HUES48 (cell line): ENCODE measurements around the gene HAPLN2.

Experiments
- H3K27ac ChIP-seq: one replicate; pipeline ENCODE4 v1.7.0; 2013; ENCODE audit warnings: low read depth, low read length, inconsistent platforms
- H3K27me3 ChIP-seq: 2 replicates; pipeline ENCODE4 v1.6.1; 2013; ENCODE audit warnings: mild to moderate bottlenecking, low read length; ENCODE audit not compliant: control insufficient read depth, insufficient read depth
- H3K36me3 ChIP-seq: 2 replicates; pipeline ENCODE4 v1.6.1; 2013; ENCODE audit warnings: low read length; ENCODE audit not compliant: control insufficient read depth, insufficient read depth
- H3K4me1 ChIP-seq: 2 replicates; pipeline ENCODE4 v1.6.1; 2013; ENCODE audit warnings: mild to moderate bottlenecking, low read length; ENCODE audit not compliant: control insufficient read depth, insufficient read depth
- H3K4me3 ChIP-seq: 2 replicates; pipeline ENCODE4 v1.5.1; 2013; ENCODE audit warnings: mild to moderate bottlenecking, low read depth, low read length
- H3K9ac ChIP-seq: 2 replicates; pipeline ENCODE4 v1.6.1; 2013; ENCODE audit warnings: mild to moderate bottlenecking, low read depth, low read length, moderate library complexity
- H3K9me3 ChIP-seq: 2 replicates; pipeline ENCODE4 v1.6.1; 2013; ENCODE audit warnings: low read length; ENCODE audit not compliant: control insufficient read depth, insufficient read depth

HAPLN2 gene

GRCh38 chr1:156592910-156593660, 26.1 kb upstream of the HAPLN2 start:
- H3K27ac ChIP-seq = no peak overlapping the region
- H3K27me3 ChIP-seq = no peaks in the 10 kb centered on the region
- no peaks in the 10 kb centered on the region for H3K9me3 ChIP-seq
- H3K9ac ChIP-seq = no peak overlapping the region
- H3K4me1 ChIP-seq = peaks cover 7% of the 10 kb centered on the region; the same call in 1 of the 2 replicates
- H3K4me3 ChIP-seq = peak overlapping the region; percentile 94
- H3K36me3 ChIP-seq = peaks cover 57% of the 10 kb centered on the region

GRCh38 chr1:156593661-156593989, 25.6 kb upstream of the HAPLN2 start:
- no peak overlapping the region for H3K9ac ChIP-seq
- no peak overlapping the region for H3K4me3 ChIP-seq
- no peaks in the 10 kb centered on the region for H3K9me3 ChIP-seq
- no peak overlapping the region for H3K27ac ChIP-seq
- H3K36me3 ChIP-seq = peaks cover 62% of the 10 kb centered on the region
- no peaks in the 10 kb centered on the region for H3K27me3 ChIP-seq
- H3K4me1 ChIP-seq = peaks cover 7% of the 10 kb centered on the region; the same call in 1 of the 2 replicates

GRCh38 chr1:156594190-156594589, 25.0 kb upstream of the HAPLN2 start:
- peaks cover 68% of the 10 kb centered on the region for H3K36me3 ChIP-seq
- H3K27me3 ChIP-seq = no peaks in the 10 kb centered on the region
- H3K9ac ChIP-seq = no peak overlapping the region

GRCh38 chr1:156595016-156595415, 24.2 kb upstream of the HAPLN2 start:
- Histone ChIP-seq H3K27ac (no peak overlapping the region), H3K9ac (no peak overlapping the region), H3K27me3 (no peaks in the 10 kb centered on the region), H3K4me3 (no peak overlapping the region), H3K36me3 (peaks cover 74% of the 10 kb centered on the region), H3K9me3 (no peaks in the 10 kb centered on the region), H3K4me1 (peaks cover 7% of the 10 kb centered on the region; the same call in 1 of the 2 replicates)

More at GRCh38 chr1:156594190-156594589, 25.0 kb upstream of the HAPLN2 start:
- Histone ChIP-seq H3K4me3 (no peak overlapping the region), H3K27ac (no peak overlapping the region), H3K4me1 (peaks cover 7% of the 10 kb centered on the region; the same call in 1 of the 2 replicates), H3K9me3 (no peaks in the 10 kb centered on the region)

GRCh38 chr1:156596426-156596825, 22.8 kb upstream of the HAPLN2 start:
- H3K36me3 ChIP-seq = peaks cover 74% of the 10 kb centered on the region
- H3K4me1 ChIP-seq = peaks cover 4% of the 10 kb centered on the region; the same call in 1 of the 2 replicates

GRCh38 chr1:156598125-156598524, 21.1 kb upstream of the HAPLN2 start:
- Histone ChIP-seq H3K9ac (no peak overlapping the region), H3K9me3 (no peaks in the 10 kb centered on the region), H3K4me3 (no peak overlapping the region), H3K4me1 (peaks cover 4% of the 10 kb centered on the region; the same call in 1 of the 2 replicates), H3K36me3 (peaks cover 67% of the 10 kb centered on the region), H3K27me3 (no peaks in the 10 kb centered on the region), H3K27ac (no peak overlapping the region)

More at GRCh38 chr1:156596426-156596825, 22.8 kb upstream of the HAPLN2 start:
- no peak overlapping the region for H3K4me3 ChIP-seq
- no peaks in the 10 kb centered on the region for H3K27me3 ChIP-seq
- H3K9me3 ChIP-seq = no peaks in the 10 kb centered on the region
- H3K9ac ChIP-seq = no peak overlapping the region
- no peak overlapping the region for H3K27ac ChIP-seq

GRCh38 chr1:156598731-156599432, 20.3 kb upstream of the HAPLN2 start:
- peaks cover 60% of the 10 kb centered on the region for H3K36me3 ChIP-seq
- H3K9me3 ChIP-seq = no peaks in the 10 kb centered on the region
- H3K9ac ChIP-seq = no peak overlapping the region
- peaks cover 4% of the 10 kb centered on the region; the same call in 1 of the 2 replicates for H3K4me1 ChIP-seq
- H3K27me3 ChIP-seq = no peaks in the 10 kb centered on the region
- H3K27ac ChIP-seq = no peak overlapping the region
- no peak overlapping the region for H3K4me3 ChIP-seq

GRCh38 chr1:156599811-156600210, 19.4 kb upstream of the HAPLN2 start:
- H3K4me3 ChIP-seq = no peak overlapping the region
- H3K27me3 ChIP-seq = no peaks in the 10 kb centered on the region
- H3K36me3 ChIP-seq = peaks cover 50% of the 10 kb centered on the region
- no peak overlapping the region for H3K9ac ChIP-seq
- H3K27ac ChIP-seq = no peak overlapping the region
- H3K4me1 ChIP-seq = peaks cover 4% of the 10 kb centered on the region; the same call in 1 of the 2 replicates
- no peaks in the 10 kb centered on the region for H3K9me3 ChIP-seq

GRCh38 chr1:156600733-156601121, 18.5 kb upstream of the HAPLN2 start:
- Histone ChIP-seq H3K9ac (peak overlapping the region; percentile 87), H3K27ac (peak overlapping the region; percentile 89), H3K9me3 (no peaks in the 10 kb centered on the region), H3K36me3 (peaks cover 41% of the 10 kb centered on the region), H3K4me3 (peak overlapping the region; percentile 90), H3K4me1 (peaks cover 4% of the 10 kb centered on the region; the same call in 1 of the 2 replicates), H3K27me3 (no peaks in the 10 kb centered on the region)

GRCh38 chr1:156601122-156601830, 17.9 kb upstream of the HAPLN2 start, which contains the start of gene GPATCH4:
TSS of gene GPATCH4 (minus strand) at chr1:156601479.
- Histone ChIP-seq H3K27ac (peak within 1 kb of the TSS; percentile 89), H3K4me1 (peaks cover 4% of the 10 kb centered on the region; the same call in 1 of the 2 replicates)

More at GRCh38 chr1:156601122-156601830, 17.9 kb upstream of the HAPLN2 start, which contains the start of gene GPATCH4:
- Histone ChIP-seq H3K9me3 (no peaks in the 10 kb centered on the region), H3K27me3 (no peaks in the 10 kb centered on the region), H3K4me3 (peak within 1 kb of the TSS; percentile 90), H3K36me3 (peaks cover 36% of the 10 kb centered on the region), H3K9ac (peak within 1 kb of the TSS; percentile 87)
